Measurements from ENCODE around the gene NPAS1.

NPAS1 gene

GRCh38 chr19:47089767-47090350 is 70.2 kb downstream of the NPAS1 start:
- no peak overlapping the region for H3K4me3 ChIP-seq (ENCODE audit: low read depth, low read length)
- no peak for TF ChIP-seq CTCF (conservative IDR thresholded peaks at IDR 0.05; ENCODE audit: low read depth, low read length)
- no peak for DNase-seq (ENCODE audit: low read depth)

GRCh38 chr19:47093254-47093653 is 73.6 kb downstream of the NPAS1 start:
- TF ChIP-seq CTCF (conservative IDR thresholded peaks at IDR 0.05; ENCODE audit: low read depth, low read length), result no peak
- no peak overlapping the region for H3K4me3 ChIP-seq (ENCODE audit: low read depth, low read length)
- DNase-seq (ENCODE audit: low read depth), result peak; percentile 35

DNA sequence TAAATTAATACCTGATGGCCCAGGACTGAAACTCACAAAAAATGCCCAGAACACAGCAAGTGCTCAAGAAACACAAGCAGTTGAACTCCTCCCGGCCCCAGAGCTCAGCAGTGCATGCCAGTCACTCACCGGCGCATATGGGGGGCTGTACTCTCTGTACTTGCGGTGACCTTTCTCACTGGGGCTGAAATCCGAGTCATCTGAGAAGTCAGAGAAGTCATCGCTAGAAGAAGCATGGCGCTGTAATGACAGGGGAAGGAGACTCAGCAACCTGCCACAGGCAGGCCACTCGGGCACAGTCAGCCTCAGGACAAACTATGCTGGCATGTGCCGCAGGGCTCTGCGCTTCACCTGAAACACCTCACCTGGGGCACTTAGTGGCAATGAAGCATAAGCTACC is 74.2 kb downstream of the NPAS1 start:
- TF ChIP-seq CTCF (conservative IDR thresholded peaks at IDR 0.05; ENCODE audit: low read depth, low read length), result no peak
- H3K4me3 ChIP-seq (ENCODE audit: low read depth, low read length), result no peak overlapping the region
- DNase-seq (ENCODE audit: low read depth), result peak; percentile 13

DNA sequence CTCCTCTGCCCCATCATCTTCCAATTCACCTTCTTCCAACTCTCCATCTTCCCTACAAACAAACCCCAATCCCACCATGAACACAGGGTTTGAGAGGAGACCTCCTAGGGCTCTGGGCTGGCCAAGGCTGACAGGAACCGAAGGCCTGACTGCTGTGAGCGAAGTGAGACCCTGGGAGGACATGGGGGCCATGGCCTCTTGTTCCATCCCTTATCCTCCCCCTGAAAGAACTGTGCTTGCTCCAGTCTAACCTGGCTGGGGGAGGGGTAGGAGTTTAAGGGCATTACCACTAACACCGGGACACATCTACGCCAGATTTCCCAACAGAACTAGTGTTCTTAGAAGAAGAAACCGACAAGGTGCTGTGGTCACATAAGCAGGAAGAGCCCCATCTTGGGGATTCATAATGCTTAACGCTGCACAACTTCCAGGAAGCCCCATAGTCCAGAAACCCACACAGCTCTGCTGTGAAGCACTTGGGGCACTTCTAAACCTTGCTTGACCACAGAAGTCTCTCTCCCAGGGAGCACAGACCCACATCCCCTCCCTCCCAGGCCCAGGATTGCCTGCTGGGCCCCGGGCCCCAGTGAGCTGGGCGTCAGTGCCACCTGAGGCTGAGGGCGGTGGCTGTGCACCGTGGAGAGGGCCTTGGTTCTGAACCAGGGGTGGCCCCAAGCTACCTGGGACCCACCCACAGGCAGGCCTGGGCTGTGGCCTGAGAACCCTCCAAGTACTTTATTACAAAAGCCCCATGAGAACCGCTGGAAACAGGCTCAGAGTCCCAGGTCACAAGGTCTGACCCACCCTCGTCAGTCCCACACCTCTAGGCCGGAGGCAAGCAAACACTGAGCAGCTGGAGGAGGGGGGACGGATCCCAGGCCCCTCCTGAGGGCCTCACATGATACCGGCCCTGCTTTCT is 75.2 kb downstream of the NPAS1 start:
- no peak overlapping the region for H3K4me3 ChIP-seq (ENCODE audit: low read depth, low read length)
- DNase-seq (ENCODE audit: low read depth), result peak; percentile 47

More for the DNA sequence above, 75.2 kb downstream of the NPAS1 start:
- no peak for TF ChIP-seq CTCF (conservative IDR thresholded peaks at IDR 0.05; ENCODE audit: low read depth, low read length)

Measured in choroid plexus epithelial cell (primary cell).